ENCODE results near the gene TMEM120B. TPM values are rescaled to one million over a fixed set of nuclear protein-coding genes. Genes with fewer than 3 reads are reported as not detected.
"Not testable (repeated sequence)": the region's sequence is repeated elsewhere in the genome, so short reads cannot be mapped to it uniquely, and the experiment has no call there.

Gene TMEM120B
- total and polyA plus RNA-seq, 9 donors, result 10.2 to 28.1 (median 16.3) TPM

- peak overlapping the region; percentile 56 for H3K27ac ChIP-seq (ENCODE audit: low read length)
- H3K9me3 ChIP-seq (replicated peaks; ENCODE audit: control insufficient read depth, low read depth, low read length), result no peaks in the 10 kb centered on the region
- H3K4me1 ChIP-seq (ENCODE audit: control insufficient read depth, insufficient read depth, low read length), result peaks cover 32% of the 10 kb centered on the region
- DNase-seq, result no peak
- H3K36me3 ChIP-seq (ENCODE audit: control insufficient read depth, insufficient read depth, low read length), result no peaks in the 10 kb centered on the region
- H3K27me3 ChIP-seq (ENCODE audit: control insufficient read depth, insufficient read depth, low read length), result peaks cover 8% of the 10 kb centered on the region
- no peak overlapping the region for H3K4me3 ChIP-seq (ENCODE audit: low read length)
- 44% methylated on average over 11 of the region's 13 CpGs for WGBS (ENCODE audit: insufficient coverage)
Observed at GRCh38 chr12:121789233-121789781, 76.8 kb downstream of the TMEM120B start.

- H3K4me1 ChIP-seq (ENCODE audit: control insufficient read depth, insufficient read depth, low read length), result peaks cover 40% of the 10 kb centered on the region
- H3K27ac ChIP-seq (ENCODE audit: low read length), result peak overlapping the region; percentile 56
- WGBS (ENCODE audit: insufficient coverage), result 39% methylated on average over 22 of the region's 28 CpGs
- peaks cover 8% of the 10 kb centered on the region for H3K27me3 ChIP-seq (ENCODE audit: control insufficient read depth, insufficient read depth, low read length)
- peaks cover 1% of the 10 kb centered on the region for H3K36me3 ChIP-seq (ENCODE audit: control insufficient read depth, insufficient read depth, low read length)
- no peaks in the 10 kb centered on the region for H3K9me3 ChIP-seq (replicated peaks; ENCODE audit: control insufficient read depth, low read depth, low read length)
- no peak overlapping the region for H3K4me3 ChIP-seq (ENCODE audit: low read length)
- DNase-seq, result no peak
Observed at GRCh38 chr12:121789800-121790728, 77.5 kb downstream of the TMEM120B start.

GRCh38 chr12:121790785-121791184 is 78.2 kb downstream of the TMEM120B start:
- DNase-seq; H3K27me3 ChIP-seq (ENCODE audit: control insufficient read depth, insufficient read depth, low read length); H3K4me3 ChIP-seq (ENCODE audit: low read length); H3K9me3 ChIP-seq (replicated peaks; ENCODE audit: control insufficient read depth, low read depth, low read length); H3K36me3 ChIP-seq (ENCODE audit: control insufficient read depth, insufficient read depth, low read length); H3K27ac ChIP-seq (ENCODE audit: low read length): not testable (repeated sequence)
- WGBS (ENCODE audit: insufficient coverage), result 91% methylated on average over 6 of the region's 8 CpGs
- H3K4me1 ChIP-seq (ENCODE audit: control insufficient read depth, insufficient read depth, low read length), result peaks cover 47% of the 10 kb centered on the region

- no peak for DNase-seq
- no peak overlapping the region for H3K27ac ChIP-seq (ENCODE audit: low read length)
- 74% methylated on average over 8 of the region's 14 CpGs for WGBS (ENCODE audit: insufficient coverage)
Observed at GRCh38 chr12:121791671-121792551, 79.4 kb downstream of the TMEM120B start.

GRCh38 chr12:121792607-121793439 is 80.3 kb downstream of the TMEM120B start:
- no peak for DNase-seq
- Histone ChIP-seq H3K4me3 (ENCODE audit: low read length) (peak overlapping the region; percentile 28), H3K4me1 (ENCODE audit: control insufficient read depth, insufficient read depth, low read length) (peaks cover 67% of the 10 kb centered on the region)

More at GRCh38 chr12:121791671-121792551, 79.4 kb downstream of the TMEM120B start:
- Histone ChIP-seq H3K27me3 (ENCODE audit: control insufficient read depth, insufficient read depth, low read length) (peaks cover 8% of the 10 kb centered on the region), H3K9me3 (replicated peaks; ENCODE audit: control insufficient read depth, low read depth, low read length) (no peaks in the 10 kb centered on the region), H3K4me1 (ENCODE audit: control insufficient read depth, insufficient read depth, low read length) (peaks cover 58% of the 10 kb centered on the region), H3K36me3 (ENCODE audit: control insufficient read depth, insufficient read depth, low read length) (peaks cover 16% of the 10 kb centered on the region), H3K4me3 (ENCODE audit: low read length) (no peak overlapping the region)

GRCh38 chr12:121793440-121793837 is 80.9 kb downstream of the TMEM120B start, which contains the start of gene RHOF:
TSS of gene RHOF (minus strand) at chr12:121793688. CDS start at chr12:121793633, 55 bp downstream.
- WGBS (ENCODE audit: insufficient coverage), result under 1% methylated on average over 34 of the region's 36 CpGs
- Histone ChIP-seq H3K36me3 (ENCODE audit: control insufficient read depth, insufficient read depth, low read length) (peaks cover 20% of the 10 kb centered on the region), H3K27ac (ENCODE audit: low read length) (peak within 1 kb of the TSS; percentile 77), H3K4me1 (ENCODE audit: control insufficient read depth, insufficient read depth, low read length) (peaks cover 73% of the 10 kb centered on the region), H3K4me3 (ENCODE audit: low read length) (peak within 1 kb of the TSS; percentile 47), H3K9me3 (replicated peaks; ENCODE audit: control insufficient read depth, low read depth, low read length) (no peaks in the 10 kb centered on the region), H3K27me3 (ENCODE audit: control insufficient read depth, insufficient read depth, low read length) (peaks cover 8% of the 10 kb centered on the region)
- no peak for DNase-seq

More at GRCh38 chr12:121792607-121793439, 80.3 kb downstream of the TMEM120B start:
- WGBS (ENCODE audit: insufficient coverage), result 19% methylated on average over 40 of the region's 48 CpGs
- Histone ChIP-seq H3K27ac (ENCODE audit: low read length) (no peak overlapping the region), H3K36me3 (ENCODE audit: control insufficient read depth, insufficient read depth, low read length) (peaks cover 16% of the 10 kb centered on the region), H3K9me3 (replicated peaks; ENCODE audit: control insufficient read depth, low read depth, low read length) (no peaks in the 10 kb centered on the region), H3K27me3 (ENCODE audit: control insufficient read depth, insufficient read depth, low read length) (peaks cover 8% of the 10 kb centered on the region)

GRCh38 chr12:121793838-121794533 is 81.4 kb downstream of the TMEM120B start:
- peak; percentile 95 for DNase-seq
- 0% methylated on average over 47 of the region's 59 CpGs for WGBS (ENCODE audit: insufficient coverage)
- peak overlapping the region; percentile 77 for H3K27ac ChIP-seq (ENCODE audit: low read length)
- peaks cover 25% of the 10 kb centered on the region for H3K36me3 ChIP-seq (ENCODE audit: control insufficient read depth, insufficient read depth, low read length)
- H3K4me3 ChIP-seq (ENCODE audit: low read length), result peak overlapping the region; percentile 47
- H3K4me1 ChIP-seq (ENCODE audit: control insufficient read depth, insufficient read depth, low read length), result peaks cover 75% of the 10 kb centered on the region
- peaks cover 8% of the 10 kb centered on the region for H3K27me3 ChIP-seq (ENCODE audit: control insufficient read depth, insufficient read depth, low read length)
- no peaks in the 10 kb centered on the region for H3K9me3 ChIP-seq (replicated peaks; ENCODE audit: control insufficient read depth, low read depth, low read length)

GRCh38 chr12:121794534-121795033 is 82.0 kb downstream of the TMEM120B start:
- H3K27me3 ChIP-seq (ENCODE audit: control insufficient read depth, insufficient read depth, low read length), result peaks cover 8% of the 10 kb centered on the region
- no peak for DNase-seq
- H3K4me3 ChIP-seq (ENCODE audit: low read length), result peak overlapping the region; percentile 3
- peak overlapping the region; percentile 77 for H3K27ac ChIP-seq (ENCODE audit: low read length)
- H3K36me3 ChIP-seq (ENCODE audit: control insufficient read depth, insufficient read depth, low read length), result peaks cover 25% of the 10 kb centered on the region
- H3K4me1 ChIP-seq (ENCODE audit: control insufficient read depth, insufficient read depth, low read length), result peaks cover 77% of the 10 kb centered on the region
- WGBS (ENCODE audit: insufficient coverage), result 0% methylated on average over 9 of the region's 13 CpGs
- no peaks in the 10 kb centered on the region for H3K9me3 ChIP-seq (replicated peaks; ENCODE audit: control insufficient read depth, low read depth, low read length)

Data from muscle of leg (tissue), 11 donors.